Duodenal mucosa (tissue), 2 donors: ENCODE data around the gene CXCL13.

Source experiments
- H3K27ac ChIP-seq: one replicate; pipeline ENCODE4 v1.7.0; 2013; ENCODE audit warnings: low read depth, low read length
- H3K27me3 ChIP-seq, 2 donors: one replicate each; pipeline ENCODE4 v1.7.0; 2013; ENCODE audit warnings: low read length in 2 of 2, control low read depth in 1 of 2; ENCODE audit not compliant: insufficient read depth in 2 of 2, control insufficient read depth in 1 of 2
- H3K36me3 ChIP-seq, 2 donors: one replicate each; pipeline ENCODE4 v1.7.0; 2013; ENCODE audit warnings: low read length in 2 of 2, control low read depth in 1 of 2; ENCODE audit not compliant: insufficient read depth in 2 of 2, control insufficient read depth in 1 of 2
- H3K4me1 ChIP-seq, 2 donors: one replicate each; pipeline ENCODE4 v1.7.0; 2013; ENCODE audit warnings: low read length in 2 of 2, control low read depth in 1 of 2; ENCODE audit not compliant: insufficient read depth in 2 of 2, control insufficient read depth in 1 of 2
- H3K4me3 ChIP-seq, 2 donors: one replicate each; pipeline ENCODE4 v1.7.0; 2013; ENCODE audit warnings: low read length in 2 of 2, low read depth in 1 of 2
- H3K9ac ChIP-seq, 2 donors: one replicate each; pipeline ENCODE4 v1.7.0; 2013; ENCODE audit warnings: low read length in 2 of 2, low read depth in 1 of 2
- H3K9me3 ChIP-seq, 2 donors: one replicate each; pipeline ENCODE4 v1.7.0; 2013; ENCODE audit warnings: low read length in 2 of 2, control low read depth in 1 of 2; ENCODE audit not compliant: control insufficient read depth in 1 of 2

CXCL13 gene

GRCh38 chr4:77581724-77582123 is 23.9 kb upstream of the CXCL13 start:
- no peaks in the 10 kb centered on the region for H3K4me1 ChIP-seq
- H3K27ac ChIP-seq: no peak overlapping the region
- peaks cover 6 to 7% of the 10 kb centered on the region in 2 donors for H3K9me3 ChIP-seq
- H3K27me3 ChIP-seq: no peaks in the 10 kb centered on the region
- no peaks in the 10 kb centered on the region for H3K36me3 ChIP-seq
- no peak overlapping the region for H3K9ac ChIP-seq
- no peak overlapping the region for H3K4me3 ChIP-seq

- Histone ChIP-seq H3K9me3 (peaks cover 6 to 7% of the 10 kb centered on the region in 2 donors), H3K9ac (no peak overlapping the region), H3K27me3 (no peaks in the 10 kb centered on the region), H3K4me3 (no peak overlapping the region), H3K4me1 (no peaks in the 10 kb centered on the region), H3K36me3 (no peaks in the 10 kb centered on the region), H3K27ac (no peak overlapping the region)
Observed at GRCh38 chr4:77582156-77582555, 23.5 kb upstream of the CXCL13 start.

- no peak overlapping the region for H3K27ac ChIP-seq
- no peaks in the 10 kb centered on the region for H3K4me1 ChIP-seq
- H3K27me3 ChIP-seq: no peaks in the 10 kb centered on the region
- no peaks in the 10 kb centered on the region for H3K36me3 ChIP-seq
- no peak overlapping the region for H3K9ac ChIP-seq
- no peak overlapping the region for H3K4me3 ChIP-seq
- H3K9me3 ChIP-seq: peaks cover under 1 to 2% of the 10 kb centered on the region in 2 donors
Observed at GRCh38 chr4:77582711-77583110, 22.9 kb upstream of the CXCL13 start.

GRCh38 chr4:77586951-77587383 is 18.7 kb upstream of the CXCL13 start:
- Histone ChIP-seq H3K4me1 (no peaks in the 10 kb centered on the region), H3K27ac (no peak overlapping the region), H3K27me3 (no peaks in the 10 kb centered on the region), H3K9ac (no peak overlapping the region), H3K4me3 (no peak overlapping the region), H3K9me3 (no peaks in the 10 kb centered on the region), H3K36me3 (no peaks in the 10 kb centered on the region)

- H3K4me3 ChIP-seq: no peak overlapping the region
- no peaks in the 10 kb centered on the region for H3K36me3 ChIP-seq
- no peaks in the 10 kb centered on the region for H3K9me3 ChIP-seq
- no peak overlapping the region for H3K27ac ChIP-seq
- no peak overlapping the region for H3K9ac ChIP-seq
- no peaks in the 10 kb centered on the region for H3K4me1 ChIP-seq
- H3K27me3 ChIP-seq: no peaks in the 10 kb centered on the region
Observed at GRCh38 chr4:77590482-77590881, 15.1 kb upstream of the CXCL13 start.

- H3K4me1 ChIP-seq: no peaks in the 10 kb centered on the region
- no peak overlapping the region for H3K27ac ChIP-seq
- no peaks in the 10 kb centered on the region for H3K9me3 ChIP-seq
- no peak overlapping the region for H3K9ac ChIP-seq
- H3K4me3 ChIP-seq: no peak overlapping the region
- no peaks in the 10 kb centered on the region for H3K27me3 ChIP-seq
- H3K36me3 ChIP-seq: no peaks in the 10 kb centered on the region
Observed at GRCh38 chr4:77591532-77591931, 14.1 kb upstream of the CXCL13 start.

- no peak overlapping the region for H3K9ac ChIP-seq
- H3K27ac ChIP-seq: no peak overlapping the region
Observed at GRCh38 chr4:77593101-77593500, 12.5 kb upstream of the CXCL13 start.

GRCh38 chr4:77593993-77594392 is 11.6 kb upstream of the CXCL13 start:
- no peaks in the 10 kb centered on the region for H3K36me3 ChIP-seq
- H3K4me3 ChIP-seq: no peak overlapping the region
- H3K9ac ChIP-seq: no peak overlapping the region
- H3K4me1 ChIP-seq: no peaks in the 10 kb centered on the region
- H3K27me3 ChIP-seq: no peaks in the 10 kb centered on the region
- H3K27ac ChIP-seq: no peak overlapping the region
- H3K9me3 ChIP-seq: no peaks in the 10 kb centered on the region

More at GRCh38 chr4:77593101-77593500, 12.5 kb upstream of the CXCL13 start:
- Histone ChIP-seq H3K9me3 (no peaks in the 10 kb centered on the region), H3K4me1 (no peaks in the 10 kb centered on the region), H3K4me3 (no peak overlapping the region), H3K36me3 (no peaks in the 10 kb centered on the region), H3K27me3 (no peaks in the 10 kb centered on the region)

- Histone ChIP-seq H3K9me3 (no peaks in the 10 kb centered on the region), H3K4me1 (no peaks in the 10 kb centered on the region), H3K4me3 (no peak overlapping the region), H3K27ac (no peak overlapping the region), H3K36me3 (no peaks in the 10 kb centered on the region), H3K9ac (no peak overlapping the region), H3K27me3 (no peaks in the 10 kb centered on the region)
Observed at GRCh38 chr4:77595364-77595973, 10.2 kb upstream of the CXCL13 start.

- Histone ChIP-seq H3K9ac (no peak overlapping the region), H3K9me3 (no peaks in the 10 kb centered on the region), H3K4me1 (no peaks in the 10 kb centered on the region), H3K27ac (no peak overlapping the region), H3K4me3 (no peak overlapping the region), H3K36me3 (no peaks in the 10 kb centered on the region), H3K27me3 (peaks cover 0 to 3% of the 10 kb centered on the region in 2 donors)
Observed at GRCh38 chr4:77599378-77599777, 6.2 kb upstream of the CXCL13 start.
